GM12878 (cell line): ENCODE results near the gene ANP32A. TPM values are rescaled to one million over a fixed set of nuclear protein-coding genes. Genes with fewer than 3 reads are reported as not detected.

Experiments used
- ATAC-seq: fragments of 200-7000 bp; cut with Tn5 transposase; 3 replicates; pipeline ENCODE4 v1.9.1; 2020; ENCODE audit warnings: mild to moderate bottlenecking, moderate library complexity
- BruUV-seq: library from RNA; stranded (reverse); fragments of 400-500 nt; replicated peaks from 2 replicates; lab custom pipeline; 2021; lab: Mats Ljungman, UMichigan
- CTCF ChIA-PET: fragments of 300-600 bp; sonication (Branson Sonifier 250); formaldehyde crosslinking; extraction: SDS; loops from one replicate; lab custom pipeline; 2021; ENCODE audit warnings: inconsistent platforms; lab: Yijun Ruan, JAX
- POLR2A ChIA-PET: fragments of 350-600 bp; formaldehyde crosslinking; extraction: SDS; loops from one replicate; lab custom pipeline; 2021; ENCODE audit warnings: inconsistent platforms; lab: Charles Lee
- RAD21 ChIA-PET: fragments of 300-600 bp; sonication (Branson Sonifier 250); formaldehyde crosslinking; loops from one replicate; lab custom pipeline; 2023; ENCODE audit warnings: antibody characterized with exemption; ENCODE audit not compliant: unreplicated experiment; lab: Charles Lee
- SMC1A ChIA-PET: fragments of 300-600 bp; sonication (Branson Sonifier 250); formaldehyde crosslinking; loops from one replicate; lab custom pipeline; 2023; ENCODE audit not compliant: unreplicated experiment, uncharacterized antibody; lab: Charles Lee
- DNase-seq: peaks from one replicate; pipeline ENCODE4 v3.0.0-alpha.2; 2011; ENCODE audit warnings: low read depth, low spot score
- FAIRE-seq: peaks from 3 replicates; lab custom pipeline; 2011; peaks lifted over from hg19 to GRCh38; lab: Jason Lieb, UNC
- H2AFZ ChIP-seq: 2 replicates; pipeline ENCODE4 v1.6.0; 2011; ENCODE audit warnings: low read depth, low read length, control low read depth; ENCODE audit not compliant: control insufficient read depth
- H3K27ac ChIP-seq: 2 replicates; pipeline ENCODE4 v1.5.1; 2011; ENCODE audit warnings: control low read depth; ENCODE audit not compliant: control insufficient read depth, insufficient read depth
- H3K27me3 ChIP-seq, 2 experiments: replicated peaks in 1 of 2; 2 replicates each; pipeline versions ENCODE4 v1.6.0 to v1.6.1; 2011; ENCODE audit warnings: low read length in 1 of 2; ENCODE audit not compliant: control insufficient read depth in 2 of 2, insufficient read depth in 2 of 2
- H3K36me3 ChIP-seq, 2 experiments: 2 replicates each; pipeline ENCODE4 v1.5.1; 2011; ENCODE audit warnings: low read length in 1 of 2; ENCODE audit not compliant: control insufficient read depth in 2 of 2, insufficient read depth in 2 of 2
- H3K4me1 ChIP-seq: 2 replicates; pipeline ENCODE4 v1.6.1; 2011; ENCODE audit warnings: mild to moderate bottlenecking, low read length, moderate library complexity, mixed read lengths; ENCODE audit not compliant: control insufficient read depth, insufficient read depth
- H3K4me2 ChIP-seq: 2 replicates; pipeline ENCODE4 v1.6.0; 2011; ENCODE audit warnings: control low read depth; ENCODE audit not compliant: control insufficient read depth, insufficient read depth
- H3K4me3 ChIP-seq: fragments of 200-600 bp; sonication (generic); 2 replicates; pipeline ENCODE4 v1.5.1; 2016
- H3K79me2 ChIP-seq: 2 replicates; pipeline ENCODE4 v1.6.0; 2011; ENCODE audit warnings: low read length; ENCODE audit not compliant: control insufficient read depth, insufficient read depth
- H3K9ac ChIP-seq: 2 replicates; pipeline ENCODE4 v1.8.0; 2011; ENCODE audit warnings: low read length, control low read depth, mixed read lengths; ENCODE audit not compliant: control insufficient read depth, insufficient read depth
- H3K9me3 ChIP-seq: replicated peaks from 3 replicates; pipeline ENCODE4 v1.5.1; 2011; ENCODE audit warnings: mild to moderate bottlenecking, low read length; ENCODE audit not compliant: control insufficient read depth, insufficient read depth
- H4K20me1 ChIP-seq: 2 replicates; pipeline ENCODE4 v1.6.0; 2011; ENCODE audit not compliant: control insufficient read depth, insufficient read depth
- CHD4 ChIP-seq: fragments of 200-600 bp; sonication (generic); IDR thresholded peaks from 2 replicates; pipeline ENCODE4 v1.6.1; 2016; ENCODE audit warnings: mild to moderate bottlenecking
- CREB1 ChIP-seq: IDR thresholded peaks from 2 replicates; pipeline ENCODE4 v1.6.1; 2012; ENCODE audit warnings: low read depth, mild to moderate bottlenecking, inconsistent platforms
- MTA2 ChIP-seq: fragments of 450-650 bp; IDR thresholded peaks from 2 replicates; pipeline ENCODE4 v1.6.1; 2016; ENCODE audit warnings: low read depth, mild to moderate bottlenecking, moderate library complexity
- SUZ12 ChIP-seq: fragments of 200-600 bp; sonication (generic); IDR thresholded peaks from one replicate; pipeline ENCODE4 v1.6.1; 2018; ENCODE audit warnings: antibody characterized with exemption, mild to moderate bottlenecking; ENCODE audit not compliant: unreplicated experiment
- WGBS: methylation state at CpG from one replicate; pipeline ENCODE4 v1.1.6; 2016; ENCODE audit warnings: low lambda C conversion rate; ENCODE audit not compliant: insufficient replicate concordance, insufficient coverage; ENCODE audit errors: missing lambda C conversion rate; 5-methylcytosine and 5-hydroxymethylcytosine counted together
- in situ Hi-C: fragments of 300-500 bp; cut with MboI; formaldehyde crosslinking; loops from 9 replicates; pipeline ENCODE4 v1.14.3; 2018; ENCODE audit warnings: mixed read lengths
- intact Hi-C: fragments of 100-400 bp; cut with micrococcal nuclease; formaldehyde crosslinking; loops from one replicate; pipeline ENCODE4 v1.14.2; 2022; ENCODE audit not compliant: unreplicated experiment
- polyA plus RNA-seq, 11 experiments: library from polyadenylated mRNA; depleted of rRNA in 4 of 11; unstranded in 6 of 11; stranded (reverse) in 5 of 11; fragments of >200 nt; fragmentation: Nextera tagmentation in 4 of 11; fragmentation: Illumina TruSeq in 1 of 11; extraction: Ambion mirVana in 4 of 11; extraction: Trizol in 1 of 11; gene quantifications; 1 replicate in 1 of 11; 2 replicates in 10 of 11; pipeline versions ENCODE4 v1.2.1 to v1.2.3, GENCODE V29; 2011 to 2016; ENCODE audit warnings: inconsistent platforms in 2 of 11, missing spikeins in 2 of 11, low read depth in 1 of 11
- total RNA-seq, 4 experiments: library from RNA; depleted of rRNA in 3 of 4; stranded (reverse); fragments of >200 nt in 3 of 4; fragmentation: Illumina TruSeq in 1 of 4; extraction: Trizol in 1 of 4; gene quantifications; 2 replicates each; pipeline versions ENCODE4 v1.2.1 to v1.2.3, GENCODE V29; 2013 to 2021
- TF ChIP-seq, protein P1 (sequence below): IDR thresholded peaks from 2 replicates; pipeline ENCODE4 v1.6.1; 2012; ENCODE audit warnings: low read depth, low read length, improper control_type of control experiment
- TF ChIP-seq, protein P2 (sequence below): fragments of 450-650 bp; IDR thresholded peaks from 2 replicates; pipeline ENCODE4 v1.6.1; 2016; ENCODE audit warnings: mild to moderate bottlenecking
- TF ChIP-seq, protein P3 (sequence below): fragments of 150-350 bp; IDR thresholded peaks from 2 replicates; pipeline ENCODE4 v1.6.1; 2016; ENCODE audit warnings: low read depth, low read length
- TF ChIP-seq, protein P4 (sequence below): fragments of 450-650 bp; IDR thresholded peaks from 2 replicates; pipeline ENCODE4 v1.6.1; 2017; ENCODE audit warnings: mild to moderate bottlenecking, low read depth, inconsistent platforms; ENCODE audit not compliant: poor library complexity, severe bottlenecking

The ANP32A gene
- total and polyA plus RNA-seq, 10 of the 15 experiments (the other 5 are each of a cell fraction or from before 2014, with no cell fraction given): 29.6 to 666 (median 234) TPM

DNA sequence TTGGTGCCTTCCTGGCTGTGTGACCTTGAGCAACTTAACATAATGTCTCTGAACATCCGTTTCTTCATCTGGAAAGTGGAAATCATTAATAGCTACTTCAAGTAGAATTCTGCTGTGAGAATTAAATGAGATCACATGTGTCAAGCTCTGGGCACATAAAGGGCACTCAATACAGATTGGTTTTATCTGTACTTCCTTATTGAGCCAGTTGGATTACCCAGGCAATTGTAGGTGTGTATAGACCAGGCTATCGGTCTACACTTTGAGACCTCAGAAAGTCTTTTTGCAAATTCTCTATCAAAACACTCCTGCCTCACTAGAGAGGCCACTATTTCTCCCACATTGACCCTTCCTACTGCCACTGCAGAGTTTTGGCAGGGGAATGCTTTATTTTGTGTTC lies 47.7 kb downstream of the ANP32A start:
- no peaks in the 10 kb centered on the region; the same call in 2 of the 3 replicates for H3K9me3 ChIP-seq
- no peak overlapping the region for H2AFZ ChIP-seq
- ChIA-PET CTCF (interaction anchor here (1.3 kb wide), 1 partner anchor 56 kb away, joined by 3 read pairs; no protein-coding TSS in a partner anchor), SMC1A (interaction anchor here (1.0 to 1.6 kb wide), 4 partner anchors 10 to 102 kb away, joined by 4 to 5 read pairs (median 4); no protein-coding TSS in a partner anchor), POLR2A (no interaction called here), RAD21 (interaction anchor here (2.0 kb wide), 1 partner anchor 103 kb away, joined by 5 read pairs; no protein-coding TSS in a partner anchor)
- TF ChIP-seq, protein P1, sequence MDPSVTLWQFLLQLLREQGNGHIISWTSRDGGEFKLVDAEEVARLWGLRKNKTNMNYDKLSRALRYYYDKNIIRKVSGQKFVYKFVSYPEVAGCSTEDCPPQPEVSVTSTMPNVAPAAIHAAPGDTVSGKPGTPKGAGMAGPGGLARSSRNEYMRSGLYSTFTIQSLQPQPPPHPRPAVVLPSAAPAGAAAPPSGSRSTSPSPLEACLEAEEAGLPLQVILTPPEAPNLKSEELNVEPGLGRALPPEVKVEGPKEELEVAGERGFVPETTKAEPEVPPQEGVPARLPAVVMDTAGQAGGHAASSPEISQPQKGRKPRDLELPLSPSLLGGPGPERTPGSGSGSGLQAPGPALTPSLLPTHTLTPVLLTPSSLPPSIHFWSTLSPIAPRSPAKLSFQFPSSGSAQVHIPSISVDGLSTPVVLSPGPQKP: no peak
- TF ChIP-seq, protein P2, sequence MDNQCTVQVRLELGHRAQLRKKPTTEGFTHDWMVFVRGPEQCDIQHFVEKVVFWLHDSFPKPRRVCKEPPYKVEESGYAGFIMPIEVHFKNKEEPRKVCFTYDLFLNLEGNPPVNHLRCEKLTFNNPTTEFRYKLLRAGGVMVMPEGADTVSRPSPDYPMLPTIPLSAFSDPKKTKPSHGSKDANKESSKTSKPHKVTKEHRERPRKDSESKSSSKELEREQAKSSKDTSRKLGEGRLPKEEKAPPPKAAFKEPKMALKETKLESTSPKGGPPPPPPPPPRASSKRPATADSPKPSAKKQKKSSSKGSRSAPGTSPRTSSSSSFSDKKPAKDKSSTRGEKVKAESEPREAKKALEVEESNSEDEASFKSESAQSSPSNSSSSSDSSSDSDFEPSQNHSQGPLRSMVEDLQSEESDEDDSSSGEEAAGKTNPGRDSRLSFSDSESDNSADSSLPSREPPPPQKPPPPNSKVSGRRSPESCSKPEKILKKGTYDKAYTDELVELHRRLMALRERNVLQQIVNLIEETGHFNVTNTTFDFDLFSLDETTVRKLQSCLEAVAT: no peak
- no peak for TF ChIP-seq SUZ12
- TF ChIP-seq, protein P3, sequence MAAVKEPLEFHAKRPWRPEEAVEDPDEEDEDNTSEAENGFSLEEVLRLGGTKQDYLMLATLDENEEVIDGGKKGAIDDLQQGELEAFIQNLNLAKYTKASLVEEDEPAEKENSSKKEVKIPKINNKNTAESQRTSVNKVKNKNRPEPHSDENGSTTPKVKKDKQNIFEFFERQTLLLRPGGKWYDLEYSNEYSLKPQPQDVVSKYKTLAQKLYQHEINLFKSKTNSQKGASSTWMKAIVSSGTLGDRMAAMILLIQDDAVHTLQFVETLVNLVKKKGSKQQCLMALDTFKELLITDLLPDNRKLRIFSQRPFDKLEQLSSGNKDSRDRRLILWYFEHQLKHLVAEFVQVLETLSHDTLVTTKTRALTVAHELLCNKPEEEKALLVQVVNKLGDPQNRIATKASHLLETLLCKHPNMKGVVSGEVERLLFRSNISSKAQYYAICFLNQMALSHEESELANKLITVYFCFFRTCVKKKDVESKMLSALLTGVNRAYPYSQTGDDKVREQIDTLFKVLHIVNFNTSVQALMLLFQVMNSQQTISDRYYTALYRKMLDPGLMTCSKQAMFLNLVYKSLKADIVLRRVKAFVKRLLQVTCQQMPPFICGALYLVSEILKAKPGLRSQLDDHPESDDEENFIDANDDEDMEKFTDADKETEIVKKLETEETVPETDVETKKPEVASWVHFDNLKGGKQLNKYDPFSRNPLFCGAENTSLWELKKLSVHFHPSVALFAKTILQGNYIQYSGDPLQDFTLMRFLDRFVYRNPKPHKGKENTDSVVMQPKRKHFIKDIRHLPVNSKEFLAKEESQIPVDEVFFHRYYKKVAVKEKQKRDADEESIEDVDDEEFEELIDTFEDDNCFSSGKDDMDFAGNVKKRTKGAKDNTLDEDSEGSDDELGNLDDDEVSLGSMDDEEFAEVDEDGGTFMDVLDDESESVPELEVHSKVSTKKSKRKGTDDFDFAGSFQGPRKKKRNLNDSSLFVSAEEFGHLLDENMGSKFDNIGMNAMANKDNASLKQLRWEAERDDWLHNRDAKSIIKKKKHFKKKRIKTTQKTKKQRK: no peak
- TF ChIP-seq, protein P4, sequence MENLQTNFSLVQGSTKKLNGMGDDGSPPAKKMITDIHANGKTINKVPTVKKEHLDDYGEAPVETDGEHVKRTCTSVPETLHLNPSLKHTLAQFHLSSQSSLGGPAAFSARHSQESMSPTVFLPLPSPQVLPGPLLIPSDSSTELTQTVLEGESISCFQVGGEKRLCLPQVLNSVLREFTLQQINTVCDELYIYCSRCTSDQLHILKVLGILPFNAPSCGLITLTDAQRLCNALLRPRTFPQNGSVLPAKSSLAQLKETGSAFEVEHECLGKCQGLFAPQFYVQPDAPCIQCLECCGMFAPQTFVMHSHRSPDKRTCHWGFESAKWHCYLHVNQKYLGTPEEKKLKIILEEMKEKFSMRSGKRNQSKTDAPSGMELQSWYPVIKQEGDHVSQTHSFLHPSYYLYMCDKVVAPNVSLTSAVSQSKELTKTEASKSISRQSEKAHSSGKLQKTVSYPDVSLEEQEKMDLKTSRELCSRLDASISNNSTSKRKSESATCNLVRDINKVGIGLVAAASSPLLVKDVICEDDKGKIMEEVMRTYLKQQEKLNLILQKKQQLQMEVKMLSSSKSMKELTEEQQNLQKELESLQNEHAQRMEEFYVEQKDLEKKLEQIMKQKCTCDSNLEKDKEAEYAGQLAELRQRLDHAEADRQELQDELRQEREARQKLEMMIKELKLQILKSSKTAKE: no peak
- TF ChIP-seq MTA2: no peak
- TF ChIP-seq CREB1: no peak
- TF ChIP-seq CHD4: no peak
- no peaks in the 10 kb centered on the region for H3K4me1 ChIP-seq
- H3K27me3 ChIP-seq: no peaks in the 10 kb centered on the region
- in situ Hi-C loops: no loop called here
- BruUV-seq: no TSS peak
- no peak overlapping the region for H3K4me3 ChIP-seq
- FAIRE-seq (no peak), ATAC-seq (no peak), DNase-seq (no peak)
- no peak overlapping the region for H3K27ac ChIP-seq
- no peaks in the 10 kb centered on the region for H4K20me1 ChIP-seq
- H3K4me2 ChIP-seq: no peak overlapping the region
- 0 out of 4 replicates have a peak, but pooled peaks cover 0 to 4% of the 10 kb centered on the region in 2 experiments for H3K36me3 ChIP-seq
- no peaks in the 10 kb centered on the region for H3K79me2 ChIP-seq
- intact Hi-C loops: no loop called here
- WGBS: 40% methylated on average over 2 of the region's 2 CpGs
- no peak overlapping the region for H3K9ac ChIP-seq
